Testis (tissue), 2 donors: ENCODE data around the gene ADNP.

Experiments used
- CTCF ChIP-seq, 3 experiments: fragments of 450-650 bp in 2 of 3; fragments of 200-600 bp in 1 of 3; sonication (generic) in 1 of 3; IDR thresholded peaks; one replicate each; pipeline ENCODE4 v1.5.1; 2016 to 2019; ENCODE audit warnings: antibody characterized with exemption in 3 of 3, mild to moderate bottlenecking in 2 of 3, moderate library complexity in 1 of 3
- POLR2A ChIP-seq: fragments of 450-650 bp; IDR thresholded peaks from one replicate; pipeline ENCODE4 v1.6.1; 2017; ENCODE audit warnings: antibody characterized with exemption, mild to moderate bottlenecking, moderate library complexity

DNA sequence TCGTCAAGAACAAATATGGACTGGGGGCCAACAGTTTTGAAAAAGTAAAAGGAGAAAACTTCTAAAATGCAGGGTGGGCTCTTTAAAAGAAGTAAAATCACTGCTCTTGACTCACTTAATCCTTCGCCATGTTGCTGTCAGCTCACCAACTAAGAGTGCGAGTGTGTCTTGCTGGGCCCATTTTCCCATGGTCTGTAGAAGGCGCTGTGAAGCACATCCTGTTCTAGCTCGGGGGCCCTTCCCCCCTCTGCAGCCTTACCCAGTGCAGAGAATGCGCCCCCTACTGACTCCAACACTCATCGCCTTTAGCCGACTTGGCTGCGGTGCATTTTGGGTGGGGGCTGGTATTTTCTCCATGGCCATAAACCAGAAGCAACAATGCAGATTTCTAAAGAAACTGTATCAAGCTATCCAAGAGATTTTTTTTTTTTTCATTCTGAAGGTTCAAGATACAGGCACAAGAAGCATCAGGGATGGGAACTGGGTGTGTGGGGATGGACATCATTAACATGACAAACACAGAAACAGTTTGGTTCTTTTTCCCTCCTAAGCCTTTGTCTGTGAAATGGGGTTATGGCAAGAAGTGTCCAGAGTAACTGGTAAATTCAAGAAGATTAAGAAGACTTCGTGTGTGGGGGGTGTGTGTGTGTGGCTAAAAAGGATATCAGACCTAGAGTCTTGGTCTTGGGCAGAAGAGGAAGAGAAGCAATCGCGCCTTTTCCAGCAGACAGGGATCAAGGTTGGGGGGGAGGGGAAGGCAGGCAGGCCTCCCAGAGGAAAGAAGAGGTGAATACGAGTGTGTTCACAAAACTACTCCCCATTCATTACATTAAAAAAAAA, 1.7 kb downstream of the ADNP start:
- peak; percentile 82 to 92 (median 90) for TF ChIP-seq CTCF (IDR thresholded peaks at IDR 0.05)
- no peak for TF ChIP-seq POLR2A
